TTC549 (cell line): ENCODE results near the gene FANCB.

Experiments used
- FAIRE-seq: peaks from 2 replicates; lab custom pipeline; 2012; peaks lifted over from hg19 to GRCh38; lab: Jason Lieb, UNC

FANCB gene

DNA sequence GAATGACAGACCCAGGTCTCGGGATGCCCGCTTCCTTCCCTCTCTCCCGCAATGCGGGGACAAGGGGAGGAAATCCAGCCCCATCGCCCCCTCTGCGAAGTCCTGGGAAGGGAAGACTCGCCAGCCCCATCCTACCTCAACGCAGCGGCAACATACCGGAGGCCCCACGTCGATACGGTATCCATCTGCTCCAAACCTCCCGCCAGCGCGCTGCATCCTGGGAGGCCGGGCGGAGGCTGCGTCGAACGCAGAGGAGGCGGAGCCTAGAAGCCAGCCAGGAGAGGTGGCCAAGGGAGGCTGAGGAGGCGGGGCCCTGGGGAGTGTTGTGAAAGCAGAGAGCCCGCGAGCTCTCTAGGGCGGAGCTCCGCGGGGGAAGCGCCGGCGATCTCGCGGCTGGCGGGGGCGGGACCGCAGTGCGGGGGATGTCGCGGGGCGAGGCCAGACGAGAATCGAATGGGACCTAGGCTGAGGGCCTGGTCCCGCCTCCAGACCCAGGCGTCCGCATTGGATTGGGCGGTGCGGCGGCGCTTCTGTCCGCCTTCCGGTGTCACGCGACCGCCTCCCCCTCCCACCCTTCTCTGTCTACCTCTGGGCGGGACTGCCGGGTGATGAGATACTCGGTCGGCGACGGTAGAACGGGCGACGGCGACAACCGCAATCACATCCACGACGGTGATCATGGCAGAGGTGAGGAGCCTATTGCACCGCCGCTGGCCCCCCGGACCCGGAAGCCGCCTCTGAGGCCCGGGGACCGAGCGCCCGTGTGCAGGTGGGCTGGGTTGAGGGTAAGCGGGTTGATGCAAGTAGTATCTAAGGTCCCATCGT lies at the start of gene FANCB, which contains the start of gene MOSPD2:
Gene FANCB (minus strand): TSS at position 219 of the 825 bp plus-strand sequence. CDS start 7,559 bp downstream, outside the sequence.
Gene MOSPD2 (plus strand): TSS at position 571 of the 825 bp plus-strand sequence. CDS start 108 bp downstream, at position 679.
- FAIRE-seq = no peak

DNA sequence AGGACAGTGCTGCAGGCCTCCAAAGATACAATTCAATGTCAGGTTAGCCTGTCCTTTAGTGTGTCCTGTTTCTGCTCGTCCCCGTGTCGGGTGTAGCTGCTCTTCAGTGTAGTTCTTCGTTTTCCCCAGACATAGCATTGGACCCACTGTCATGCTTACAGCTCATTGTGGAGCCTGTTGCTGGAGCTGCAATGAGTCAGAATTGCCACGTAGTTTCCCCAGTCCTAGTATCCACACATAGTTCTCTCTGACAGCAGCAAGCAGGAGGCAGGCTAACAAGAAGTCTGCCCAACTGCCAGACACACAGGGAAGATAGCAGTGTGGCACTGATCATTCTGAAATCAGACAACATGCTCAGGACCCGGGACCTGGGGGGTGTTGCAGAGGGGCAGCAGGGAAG lies 49.6 kb upstream of the FANCB start:
- no peak for FAIRE-seq

DNA sequence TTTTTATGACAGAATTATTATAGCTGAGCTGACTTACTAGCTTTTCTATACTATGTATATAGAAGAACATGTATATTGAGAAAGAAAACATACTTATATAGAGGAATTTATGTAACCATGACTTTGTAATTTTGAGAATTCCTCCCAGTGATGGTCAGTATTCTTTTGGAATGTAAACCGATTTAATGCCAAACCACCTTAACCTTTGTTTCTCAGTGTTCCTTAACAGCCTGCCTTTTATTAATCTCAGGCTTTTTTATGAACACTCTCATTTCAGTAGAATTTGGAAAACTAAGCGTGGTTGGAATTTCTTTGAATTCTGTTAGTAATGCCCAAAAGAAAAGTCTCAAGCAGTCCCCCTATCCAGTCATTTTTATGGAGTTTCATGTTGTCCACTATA lies 47.3 kb upstream of the FANCB start:
- FAIRE-seq = no peak

DNA sequence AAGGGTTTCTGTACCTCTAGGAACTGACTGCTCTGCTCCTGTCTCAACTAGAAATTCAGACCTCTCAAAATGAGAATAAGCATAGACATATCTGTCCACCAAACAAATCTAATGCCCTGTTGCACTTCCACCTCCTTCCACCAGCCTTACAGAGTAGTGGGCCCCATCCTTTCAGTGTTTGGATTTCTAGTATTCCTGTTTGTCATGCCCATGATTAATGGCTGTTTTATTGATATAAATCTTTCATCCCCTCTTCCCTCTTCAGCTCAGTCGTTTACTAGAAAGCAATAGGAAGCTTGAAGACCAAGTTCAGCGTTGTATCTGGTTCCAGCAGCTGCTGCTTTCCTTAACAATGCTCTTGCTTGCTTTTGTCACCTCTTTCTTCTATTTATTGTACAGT lies 46.5 kb upstream of the FANCB start:
- FAIRE-seq = no peak

DNA sequence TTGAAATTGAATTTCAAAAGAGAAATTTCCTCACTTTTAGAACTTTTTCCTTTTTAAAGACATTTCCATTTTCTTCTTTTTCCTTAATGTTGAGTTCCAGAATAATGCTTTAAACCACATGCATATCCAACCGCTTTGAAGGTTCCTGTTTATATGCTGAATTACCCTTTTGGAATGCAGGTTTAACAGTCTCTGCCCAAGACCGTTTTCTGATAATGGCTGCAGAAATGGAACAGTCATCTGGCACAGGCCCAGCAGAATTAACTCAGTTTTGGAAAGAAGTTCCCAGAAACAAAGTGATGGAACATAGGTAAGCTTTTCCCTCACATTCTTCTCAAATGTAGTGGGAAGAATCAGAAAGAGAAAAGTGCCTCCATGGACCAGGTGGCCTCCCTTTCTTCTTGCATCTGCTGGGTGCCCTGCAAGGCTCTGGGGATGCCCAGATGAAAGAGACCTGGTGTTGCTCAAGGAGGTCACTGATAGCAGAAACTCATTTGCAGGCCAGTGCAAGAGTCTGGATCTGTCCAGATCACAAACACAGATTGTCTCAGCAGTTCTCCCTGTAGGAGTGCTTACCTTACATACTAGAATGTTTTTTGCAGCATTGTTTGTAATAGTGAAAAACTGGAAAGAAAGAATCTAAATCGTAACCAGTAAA lies 43.3 kb upstream of the FANCB start:
- FAIRE-seq = no peak

DNA sequence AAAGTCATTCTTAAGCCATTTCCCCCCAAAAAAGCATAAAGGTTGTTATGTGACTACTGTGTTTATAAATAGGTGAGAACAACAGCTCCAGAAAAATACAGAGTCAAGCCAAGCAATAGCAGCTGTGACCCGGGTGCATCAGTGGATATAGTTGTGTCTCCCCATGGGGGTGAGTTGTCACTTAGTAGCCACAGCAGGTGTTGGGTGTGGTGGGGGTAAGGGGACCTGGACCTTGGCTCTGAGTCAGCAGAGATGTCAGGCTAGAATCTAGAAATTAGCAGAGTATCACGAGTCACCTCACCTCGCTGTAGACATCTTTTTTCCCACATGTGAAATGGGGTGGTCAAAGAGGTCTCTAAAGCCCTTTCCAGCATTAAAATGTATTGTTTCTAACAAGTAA lies 42.7 kb upstream of the FANCB start:
- FAIRE-seq = no peak

DNA sequence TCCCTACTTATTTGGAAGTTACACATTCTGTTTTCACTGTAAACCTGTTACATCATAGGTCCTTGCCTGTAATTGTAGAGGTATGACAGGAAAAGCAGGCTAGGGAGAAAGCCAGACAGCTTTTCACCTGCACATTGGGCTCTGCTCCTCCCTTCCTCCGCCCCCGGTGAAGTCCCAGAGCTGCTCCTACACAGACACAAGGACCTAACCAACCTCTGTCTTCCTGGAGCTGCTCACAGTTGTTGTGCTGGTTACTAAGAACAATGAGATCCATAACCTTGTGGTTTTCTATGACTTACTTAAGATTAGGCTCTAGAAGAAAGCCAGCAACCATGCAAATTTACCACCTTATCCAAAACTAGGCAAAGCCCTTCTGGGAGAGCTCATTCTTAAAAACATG lies 40.4 kb upstream of the FANCB start:
- FAIRE-seq = no peak

DNA sequence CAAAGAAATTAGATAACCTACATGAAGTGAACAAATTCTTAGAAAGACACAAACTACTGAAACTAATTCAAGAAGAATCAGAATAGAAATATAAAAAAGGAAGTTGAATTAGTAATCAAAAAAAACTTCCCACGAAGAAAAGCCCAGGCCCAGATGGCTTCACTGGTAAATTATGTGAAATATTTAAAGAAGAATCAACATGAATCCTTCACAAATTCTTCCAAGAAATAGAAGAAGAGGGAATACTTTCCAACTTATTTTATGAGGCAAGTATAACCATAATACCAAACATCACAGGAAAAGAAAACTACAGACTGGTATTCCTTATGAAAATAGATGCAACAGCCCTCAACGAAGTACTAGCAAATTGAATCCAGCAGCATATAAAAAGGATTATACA lies 31.0 kb upstream of the FANCB start:
- FAIRE-seq = no peak

DNA sequence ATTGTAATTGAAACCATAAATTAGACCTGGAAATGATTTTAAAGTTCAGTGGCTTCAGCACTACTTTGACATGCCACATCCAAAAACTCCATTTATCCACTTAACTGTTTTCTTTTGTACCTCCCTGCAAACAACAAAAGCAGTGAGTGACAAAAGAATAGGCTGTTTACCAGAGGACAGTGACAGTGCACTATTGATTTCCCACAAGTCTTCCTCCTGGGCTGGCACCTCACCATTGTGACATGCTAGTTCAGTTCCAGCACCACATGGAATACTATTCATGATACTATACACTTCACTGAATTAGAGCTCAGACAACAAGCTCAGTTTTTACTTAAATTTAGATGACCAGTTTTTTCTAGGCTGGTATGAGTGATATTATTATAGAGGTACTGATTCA lies 29.7 kb upstream of the FANCB start:
- FAIRE-seq = no peak

DNA sequence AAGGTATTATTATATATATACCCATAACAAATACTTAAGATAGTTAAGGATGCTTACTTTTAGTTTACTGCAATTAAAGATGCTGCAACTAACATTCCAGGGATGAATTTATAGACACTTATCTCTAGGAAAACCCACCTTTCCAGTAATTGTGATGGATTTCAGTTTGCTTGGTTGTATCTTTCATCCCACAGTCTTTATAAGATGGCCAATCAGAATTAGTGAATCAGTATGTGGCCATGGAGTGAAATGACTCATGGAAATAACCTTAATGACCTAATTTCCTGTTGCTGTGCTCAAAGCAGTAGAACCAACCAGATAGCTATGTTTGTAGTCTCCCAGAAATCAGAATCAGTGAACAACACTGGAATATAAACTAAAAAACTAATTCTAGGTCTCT lies 26.7 kb upstream of the FANCB start:
- FAIRE-seq = no peak

DNA sequence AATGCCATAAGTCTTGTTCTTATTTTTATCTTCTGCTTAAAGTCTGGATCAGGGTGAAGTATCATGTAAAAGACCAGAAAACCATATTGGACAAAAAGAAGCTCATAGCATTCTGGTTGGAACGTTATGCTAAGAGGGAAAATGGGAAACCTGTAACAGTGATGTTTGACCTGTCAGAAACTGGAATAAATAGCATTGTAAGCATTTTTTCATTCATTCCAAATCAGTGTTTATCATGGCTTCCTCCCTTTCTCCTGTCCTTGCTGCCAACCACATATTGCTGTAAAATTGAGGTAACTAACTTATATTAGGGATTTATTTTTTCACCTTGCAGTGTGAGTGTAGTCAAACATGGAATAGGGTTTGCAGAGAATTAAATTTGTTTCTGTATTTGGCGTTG lies 24.2 kb upstream of the FANCB start:
- no peak for FAIRE-seq

DNA sequence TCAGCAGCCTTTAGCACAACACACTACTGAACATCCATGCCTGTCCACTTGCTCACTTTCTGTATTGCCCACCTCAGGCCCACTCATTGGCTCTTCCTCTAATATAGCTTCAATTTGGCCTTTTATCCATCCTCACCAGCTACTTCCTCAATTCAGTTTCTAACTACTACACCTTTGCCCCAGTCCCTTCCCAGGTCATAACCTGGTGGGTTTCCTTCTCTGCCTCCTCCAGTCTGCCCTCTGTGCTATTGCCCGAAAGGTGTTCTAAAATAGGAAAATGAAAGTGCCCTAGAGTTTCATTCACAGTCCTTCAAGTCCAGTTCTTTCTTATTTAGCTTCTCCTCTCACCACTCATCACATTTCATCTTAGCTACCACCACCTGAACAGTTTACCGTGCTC lies 23.4 kb upstream of the FANCB start:
- FAIRE-seq = no peak

DNA sequence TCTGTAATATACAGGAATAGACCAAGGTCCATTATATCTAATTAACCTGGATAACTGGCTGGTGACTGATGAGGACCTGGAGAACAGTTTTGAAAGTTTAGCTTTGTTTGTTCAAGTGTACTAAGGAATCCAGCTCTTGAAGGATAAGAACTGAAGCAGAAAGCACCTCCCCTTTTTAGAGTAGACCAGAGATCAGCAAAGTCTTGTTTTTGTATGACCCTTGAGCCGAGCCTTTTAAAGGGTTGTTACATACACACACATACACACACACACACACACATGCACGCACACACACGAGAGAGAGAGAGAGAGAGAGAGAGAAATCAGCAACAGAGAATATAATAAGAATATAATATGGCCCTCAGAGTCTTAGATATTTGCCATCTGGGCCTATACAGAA lies 13.4 kb upstream of the FANCB start:
- FAIRE-seq = no peak

DNA sequence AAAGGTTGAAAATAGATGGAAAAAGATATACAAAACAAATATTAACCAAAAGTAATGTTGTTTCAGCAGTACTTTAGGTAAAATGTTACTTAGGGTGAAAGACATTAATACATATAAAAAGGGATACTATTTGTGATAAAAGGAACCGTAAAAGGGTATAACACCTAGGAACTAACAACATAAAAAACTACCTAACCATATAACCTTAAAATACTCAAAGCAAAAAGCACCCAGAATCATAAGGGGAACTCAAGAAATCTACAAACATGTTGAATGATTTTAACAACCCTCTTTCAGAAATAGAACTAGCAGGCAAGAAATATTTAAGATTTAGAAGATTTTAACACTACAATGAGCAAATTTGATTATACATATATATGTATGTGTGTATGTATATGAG lies 11.8 kb upstream of the FANCB start:
- no peak for FAIRE-seq

DNA sequence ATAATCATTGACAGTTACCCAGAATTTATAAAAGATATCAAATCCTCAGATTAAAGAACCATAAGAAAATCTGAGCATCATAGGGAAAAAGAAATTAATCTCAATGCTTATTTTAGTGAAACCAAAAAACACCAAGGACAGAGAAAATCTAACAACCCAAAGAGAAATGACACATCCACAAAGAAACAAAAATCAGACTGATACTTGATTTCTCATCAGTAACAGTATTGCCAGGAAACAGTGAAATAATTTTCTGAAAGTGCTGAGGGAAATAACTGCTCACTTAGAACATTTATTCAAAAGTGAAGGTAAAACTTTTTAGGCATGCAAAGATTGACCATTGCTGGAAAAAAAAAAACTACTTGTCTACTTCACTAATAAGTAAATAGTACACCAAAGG lies 11.0 kb upstream of the FANCB start:
- FAIRE-seq = no peak

DNA sequence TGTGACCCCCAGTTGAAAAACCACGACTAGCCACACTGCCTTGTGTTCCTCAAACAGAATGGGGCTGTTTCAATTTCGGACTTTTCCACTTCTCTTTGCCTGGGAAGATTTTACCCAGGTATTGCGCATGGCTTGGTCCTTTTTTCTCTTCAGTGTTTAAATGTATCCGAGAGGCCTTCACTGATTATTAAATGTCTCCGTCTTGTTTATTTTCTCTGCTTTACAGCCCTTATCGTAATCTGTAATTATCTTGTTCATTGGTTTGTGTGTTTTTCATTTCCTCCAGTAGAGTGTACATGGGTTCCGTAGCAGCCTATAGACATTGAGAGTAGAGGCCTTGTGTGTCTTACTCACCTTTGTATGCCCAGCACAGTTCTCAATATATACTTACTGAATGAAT lies 2.8 kb upstream of the FANCB start:
- no peak for FAIRE-seq

DNA sequence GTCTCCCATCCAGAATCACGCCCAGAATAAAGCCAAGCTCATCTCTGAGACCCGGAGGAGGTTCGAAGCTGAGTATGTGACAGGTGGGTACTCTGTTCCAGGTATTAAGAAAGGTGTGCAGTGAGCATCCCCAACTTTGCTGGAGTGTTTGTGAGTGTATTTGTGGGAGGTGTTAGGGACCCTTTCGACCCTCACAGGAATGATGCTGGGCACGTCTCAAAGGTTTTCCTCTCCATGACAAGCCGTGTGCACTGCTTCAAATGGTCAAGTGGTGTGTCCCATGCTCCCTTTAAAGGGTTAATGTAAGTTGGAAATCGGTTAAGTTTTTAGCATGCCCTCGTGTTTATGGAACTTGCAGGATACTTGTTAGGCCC lies 794 bp upstream of the FANCB start:
- no peak for FAIRE-seq

DNA sequence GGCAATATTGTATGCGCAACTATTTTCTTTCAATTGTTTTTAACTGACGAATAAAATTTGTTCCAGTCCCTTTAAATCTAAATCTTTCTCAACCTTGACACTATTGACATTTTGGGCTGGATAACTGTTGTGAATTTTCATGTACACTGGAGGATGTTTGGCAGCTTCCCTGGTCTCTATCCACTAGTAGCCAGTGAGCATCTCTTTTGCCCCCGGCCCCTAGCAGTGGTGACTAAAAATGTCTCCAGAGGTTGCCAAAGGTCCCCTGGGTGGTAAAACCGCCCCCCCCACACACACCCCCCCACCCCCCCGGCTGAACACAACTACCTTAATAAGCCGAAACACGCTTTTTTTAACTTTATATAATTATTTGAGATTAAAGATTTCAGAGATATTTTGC lies 514 bp downstream of the FANCB start:
- no peak for FAIRE-seq

DNA sequence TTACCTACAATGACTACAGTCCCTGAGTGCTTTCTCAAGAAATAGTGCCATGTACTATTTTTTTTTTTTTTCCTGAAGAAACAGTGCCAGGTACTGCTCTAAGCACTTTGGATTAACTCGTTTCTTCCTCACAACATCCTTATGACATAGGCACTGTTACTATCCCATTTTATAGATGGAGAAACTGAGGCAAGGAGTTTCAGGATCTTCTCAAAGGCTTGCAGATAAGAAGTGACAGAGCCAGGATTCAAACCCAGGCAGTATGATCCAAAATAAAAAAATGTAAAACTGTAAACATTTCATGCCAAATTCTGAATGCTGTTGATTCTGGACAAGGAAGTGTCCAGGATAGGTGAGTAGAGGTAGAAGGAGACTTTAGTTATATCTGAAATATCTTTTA lies 1.1 kb downstream of the FANCB start:
- no peak for FAIRE-seq

DNA sequence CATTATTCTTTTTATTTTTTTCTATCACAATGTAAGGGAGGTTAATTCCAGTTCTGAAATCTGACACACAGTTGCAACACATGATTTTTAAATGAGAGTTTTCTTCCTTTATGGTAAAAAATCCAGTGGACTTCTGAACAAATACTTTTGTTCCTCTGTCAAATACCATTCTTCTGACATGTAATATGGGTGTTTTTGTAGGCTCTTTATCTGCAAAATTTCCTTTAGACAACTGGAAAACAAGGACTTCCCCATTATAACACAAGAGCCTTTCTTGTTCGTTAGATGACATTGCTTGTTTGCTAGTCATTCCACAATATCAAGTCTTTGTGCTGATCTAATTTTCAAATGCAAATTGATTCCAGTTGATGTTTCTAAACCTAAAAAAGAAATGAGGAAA lies 7.7 kb downstream of the FANCB start:
- no peak for FAIRE-seq

DNA sequence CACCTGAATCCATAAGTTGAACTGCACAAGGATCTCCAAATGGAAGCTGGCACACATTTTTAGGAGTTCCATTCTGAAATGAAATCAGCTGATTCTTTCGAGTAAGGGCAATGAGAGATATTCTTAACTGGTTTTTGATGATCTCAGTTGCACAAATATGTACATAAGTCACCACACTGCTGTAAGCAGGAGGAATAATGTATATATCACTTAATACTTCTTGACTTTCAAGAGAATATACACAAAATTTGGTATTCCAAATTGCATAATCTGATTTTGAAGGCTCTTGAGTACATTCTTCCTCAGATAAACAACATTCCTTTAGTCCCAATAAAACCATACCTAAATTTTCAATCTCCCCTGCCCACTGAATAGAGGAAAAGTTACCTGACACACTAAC lies 8.2 kb downstream of the FANCB start:
- FAIRE-seq = no peak

DNA sequence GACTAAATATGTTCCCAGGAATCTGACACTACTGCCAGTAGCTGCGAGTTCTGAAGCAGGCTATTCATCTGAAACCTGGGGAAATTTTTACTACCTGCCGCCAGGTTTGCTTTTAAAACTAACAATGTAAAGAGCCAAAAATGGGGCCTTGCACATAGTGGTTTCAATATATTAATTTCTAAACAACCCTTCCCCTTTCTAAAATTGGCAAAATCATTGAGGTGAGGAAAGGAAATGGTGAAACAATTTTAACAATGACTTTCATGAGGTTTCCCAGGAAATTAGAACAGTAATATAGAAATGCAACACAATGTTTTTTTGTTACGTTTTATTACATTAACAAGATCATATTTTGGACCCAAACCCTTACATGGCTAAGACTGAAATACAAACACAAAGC lies 21.3 kb downstream of the FANCB start:
- no peak for FAIRE-seq

DNA sequence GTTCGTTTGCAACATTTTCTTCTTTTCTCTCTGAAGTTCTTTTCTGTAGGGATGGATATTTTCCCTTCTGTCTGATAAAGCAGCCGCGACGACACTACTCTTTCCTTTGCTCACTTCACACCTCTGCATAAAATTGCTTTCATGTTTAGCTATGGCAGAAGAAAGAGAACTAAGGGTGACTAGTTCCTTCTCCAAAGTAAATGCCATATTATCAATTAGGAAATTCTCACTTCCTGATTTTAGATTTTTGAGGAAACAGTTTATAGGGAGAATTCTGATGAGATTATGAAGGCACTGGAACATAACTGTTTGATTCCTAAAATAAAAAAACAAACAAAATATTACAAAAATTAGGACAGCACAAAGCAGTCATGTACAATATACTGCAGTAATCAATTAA lies 29.2 kb downstream of the FANCB start:
- FAIRE-seq = no peak

DNA sequence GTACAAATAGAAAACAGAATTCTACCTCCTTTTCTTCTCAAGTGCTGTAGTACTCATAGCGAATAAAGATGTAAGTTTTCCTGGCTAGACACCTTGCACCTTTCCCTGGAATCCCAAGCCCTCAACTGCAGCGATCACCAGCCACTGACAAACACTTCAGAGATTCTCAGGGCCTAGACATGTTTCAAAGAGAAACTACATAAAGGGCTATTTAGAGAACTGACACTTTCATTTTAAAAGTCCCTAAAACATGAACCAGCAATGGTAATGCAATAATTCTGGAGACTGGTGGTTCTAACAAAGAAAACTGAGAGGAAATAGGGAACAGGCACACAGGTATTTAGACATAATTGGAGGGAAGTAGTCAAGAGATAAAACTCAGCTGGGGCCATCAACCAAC lies 35.7 kb downstream of the FANCB start:
- no peak for FAIRE-seq
